Mammary epithelial cell (primary cell): ENCODE measurements around the gene MINDY4B.

ENCODE experiments used
- EZH2 ChIP-seq: IDR thresholded peaks from 2 replicates; pipeline ENCODE4 v1.6.1; 2012; ENCODE audit warnings: low read length, inconsistent platforms, borderline replicate concordance
- TF ChIP-seq, protein P1 (sequence below), 2 donors: IDR thresholded peaks in 1 of 2; conservative IDR thresholded peaks in 1 of 2; 2 replicates each; pipeline ENCODE4 v1.5.1; 2011 to 2012; ENCODE audit warnings: inconsistent platforms in 2 of 2, low read length in 2 of 2, mild to moderate bottlenecking in 2 of 2, control low read depth in 1 of 2, low read depth in 1 of 2; ENCODE audit not compliant: insufficient read depth in 1 of 2; ENCODE audit errors: extremely low read depth in 1 of 2

DNA sequence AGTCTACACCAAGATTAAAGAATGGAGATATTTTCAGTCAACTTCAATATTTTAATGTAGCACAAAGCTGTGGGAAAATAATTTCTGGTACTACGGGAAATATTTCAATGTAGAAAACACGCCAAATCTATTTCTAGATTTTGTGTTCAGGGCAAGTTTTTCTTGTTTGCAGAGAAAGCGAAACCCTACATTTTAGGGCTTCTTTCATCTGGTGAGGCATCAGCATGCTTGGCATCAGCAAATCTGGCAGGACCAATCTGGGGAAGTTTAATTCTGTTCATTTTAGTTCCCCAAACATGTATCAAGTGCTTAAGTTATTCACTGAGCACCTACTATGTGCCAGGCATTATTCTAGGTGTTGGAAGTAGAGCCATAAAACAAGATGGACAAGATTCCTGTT lies 37.0 kb upstream of the MINDY4B start:
- TF ChIP-seq EZH2, result no peak
- TF ChIP-seq, protein P1, sequence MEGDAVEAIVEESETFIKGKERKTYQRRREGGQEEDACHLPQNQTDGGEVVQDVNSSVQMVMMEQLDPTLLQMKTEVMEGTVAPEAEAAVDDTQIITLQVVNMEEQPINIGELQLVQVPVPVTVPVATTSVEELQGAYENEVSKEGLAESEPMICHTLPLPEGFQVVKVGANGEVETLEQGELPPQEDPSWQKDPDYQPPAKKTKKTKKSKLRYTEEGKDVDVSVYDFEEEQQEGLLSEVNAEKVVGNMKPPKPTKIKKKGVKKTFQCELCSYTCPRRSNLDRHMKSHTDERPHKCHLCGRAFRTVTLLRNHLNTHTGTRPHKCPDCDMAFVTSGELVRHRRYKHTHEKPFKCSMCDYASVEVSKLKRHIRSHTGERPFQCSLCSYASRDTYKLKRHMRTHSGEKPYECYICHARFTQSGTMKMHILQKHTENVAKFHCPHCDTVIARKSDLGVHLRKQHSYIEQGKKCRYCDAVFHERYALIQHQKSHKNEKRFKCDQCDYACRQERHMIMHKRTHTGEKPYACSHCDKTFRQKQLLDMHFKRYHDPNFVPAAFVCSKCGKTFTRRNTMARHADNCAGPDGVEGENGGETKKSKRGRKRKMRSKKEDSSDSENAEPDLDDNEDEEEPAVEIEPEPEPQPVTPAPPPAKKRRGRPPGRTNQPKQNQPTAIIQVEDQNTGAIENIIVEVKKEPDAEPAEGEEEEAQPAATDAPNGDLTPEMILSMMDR (conservative IDR thresholded peaks at IDR 0.05 in 1 of 2, IDR thresholded peaks at IDR 0.05 in 1 of 2; ENCODE audit: extremely low read depth in 1 of 2, insufficient read depth in 1 of 2, low read depth in 1 of 2, low read length in 2 of 2), result no peak
